Measurements from ENCODE around the gene ART1. TPM values are rescaled to one million over a fixed set of nuclear protein-coding genes. Genes with fewer than 3 reads are reported as not detected.

The ART1 gene
- total RNA-seq, 1 donor from 2014 or later: 5.6 TPM

DNA sequence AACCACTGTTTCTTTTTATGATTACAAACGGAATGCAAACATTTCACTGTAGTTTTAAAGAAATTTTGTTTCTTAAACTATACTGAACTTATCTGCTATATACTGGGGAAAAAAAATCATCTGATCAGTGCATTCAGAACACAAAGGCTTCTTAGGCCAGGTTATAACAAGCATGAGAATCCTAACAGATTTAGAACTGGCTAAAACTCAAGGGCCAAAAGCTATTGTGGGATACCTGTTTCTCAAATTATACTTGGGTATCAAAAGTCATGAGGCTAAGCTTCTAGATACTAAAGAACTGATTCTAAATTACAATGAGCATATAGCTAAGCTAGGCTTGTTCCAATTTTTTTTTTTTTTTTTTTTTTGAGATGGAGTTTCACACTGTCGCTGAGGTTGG lies 56.0 kb downstream of the ART1 start:
- no peak for DNase-seq (ENCODE audit: low spot score in 2 of 2)
- TF ChIP-seq, protein P1, sequence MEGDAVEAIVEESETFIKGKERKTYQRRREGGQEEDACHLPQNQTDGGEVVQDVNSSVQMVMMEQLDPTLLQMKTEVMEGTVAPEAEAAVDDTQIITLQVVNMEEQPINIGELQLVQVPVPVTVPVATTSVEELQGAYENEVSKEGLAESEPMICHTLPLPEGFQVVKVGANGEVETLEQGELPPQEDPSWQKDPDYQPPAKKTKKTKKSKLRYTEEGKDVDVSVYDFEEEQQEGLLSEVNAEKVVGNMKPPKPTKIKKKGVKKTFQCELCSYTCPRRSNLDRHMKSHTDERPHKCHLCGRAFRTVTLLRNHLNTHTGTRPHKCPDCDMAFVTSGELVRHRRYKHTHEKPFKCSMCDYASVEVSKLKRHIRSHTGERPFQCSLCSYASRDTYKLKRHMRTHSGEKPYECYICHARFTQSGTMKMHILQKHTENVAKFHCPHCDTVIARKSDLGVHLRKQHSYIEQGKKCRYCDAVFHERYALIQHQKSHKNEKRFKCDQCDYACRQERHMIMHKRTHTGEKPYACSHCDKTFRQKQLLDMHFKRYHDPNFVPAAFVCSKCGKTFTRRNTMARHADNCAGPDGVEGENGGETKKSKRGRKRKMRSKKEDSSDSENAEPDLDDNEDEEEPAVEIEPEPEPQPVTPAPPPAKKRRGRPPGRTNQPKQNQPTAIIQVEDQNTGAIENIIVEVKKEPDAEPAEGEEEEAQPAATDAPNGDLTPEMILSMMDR (IDR thresholded peaks at IDR 0.05): no peak
- H3K36me3 ChIP-seq: peaks cover 74 to 89% of the 10 kb centered on the region in 2 donors
- intact Hi-C loops (cut with DNase I): no loop called here
- no peaks in the 10 kb centered on the region for H3K9me3 ChIP-seq
- H3K4me1 ChIP-seq: no peaks in the 10 kb centered on the region
- H3K4me3 ChIP-seq: no peak overlapping the region
- no peak overlapping the region for H3K27ac ChIP-seq
- no peaks in the 10 kb centered on the region for H3K27me3 ChIP-seq

DNA sequence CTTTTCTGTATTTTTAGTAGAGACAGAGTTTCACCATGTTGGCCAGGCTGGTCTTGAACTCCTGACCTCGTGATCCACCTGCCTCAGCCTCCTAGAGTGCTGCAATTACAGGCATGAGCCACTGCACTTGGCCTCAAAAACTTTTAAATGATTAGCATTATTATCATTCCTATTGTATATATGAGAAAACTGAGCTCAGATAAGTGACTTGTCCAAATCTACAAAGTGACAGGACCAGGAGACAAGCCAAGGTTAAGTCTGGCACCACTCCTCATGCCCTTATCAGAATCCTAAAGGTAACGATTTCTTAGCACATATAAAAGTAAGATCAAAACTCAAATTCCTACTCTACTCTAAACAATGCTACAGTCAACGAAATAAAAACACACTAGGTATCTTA lies 58.5 kb downstream of the ART1 start:
- intact Hi-C loops (cut with DNase I): no loop called here
- TF ChIP-seq, protein P1 (IDR thresholded peaks at IDR 0.05): no peak
- H3K36me3 ChIP-seq: peaks cover 63 to 73% of the 10 kb centered on the region in 2 donors

GRCh38 chr11:3707176-3707575 lies 62.2 kb downstream of the ART1 start:
- Histone ChIP-seq H3K4me3 (no peak overlapping the region), H3K27ac (no peak overlapping the region), H3K4me1 (no peaks in the 10 kb centered on the region), H3K27me3 (no peaks in the 10 kb centered on the region), H3K36me3 (peaks cover 46 to 57% of the 10 kb centered on the region in 2 donors), H3K9me3 (no peaks in the 10 kb centered on the region)
- DNase-seq (ENCODE audit: low spot score in 2 of 2): no peak
- intact Hi-C loops (cut with DNase I): no loop called here
- TF ChIP-seq, protein P1 (IDR thresholded peaks at IDR 0.05): no peak

More for the DNA sequence above, 58.5 kb downstream of the ART1 start:
- no peaks in the 10 kb centered on the region for H3K9me3 ChIP-seq
- H3K27ac ChIP-seq: no peak overlapping the region
- no peak overlapping the region for H3K4me3 ChIP-seq
- no peaks in the 10 kb centered on the region for H3K27me3 ChIP-seq
- DNase-seq (ENCODE audit: low spot score in 2 of 2): no peak
- H3K4me1 ChIP-seq: no peaks in the 10 kb centered on the region

GRCh38 chr11:3709977-3710376 lies 65.0 kb downstream of the ART1 start:
- Histone ChIP-seq H3K36me3 (peaks cover 47 to 60% of the 10 kb centered on the region in 2 donors), H3K27me3 (no peaks in the 10 kb centered on the region), H3K9me3 (no peaks in the 10 kb centered on the region), H3K4me1 (no peaks in the 10 kb centered on the region), H3K27ac (no peak overlapping the region), H3K4me3 (no peak overlapping the region)
- intact Hi-C loops (cut with DNase I): no loop called here
- no peak for DNase-seq (ENCODE audit: low spot score in 2 of 2)
- TF ChIP-seq, protein P1 (IDR thresholded peaks at IDR 0.05): no peak

GRCh38 chr11:3710485-3711259 lies 65.7 kb downstream of the ART1 start:
- intact Hi-C loops (cut with DNase I): no loop called here
- Histone ChIP-seq H3K4me1 (no peaks in the 10 kb centered on the region), H3K9me3 (no peaks in the 10 kb centered on the region), H3K27ac (no peak overlapping the region), H3K4me3 (no peak overlapping the region), H3K27me3 (no peaks in the 10 kb centered on the region), H3K36me3 (peaks cover 45 to 60% of the 10 kb centered on the region in 2 donors)
- DNase-seq (ENCODE audit: low spot score in 2 of 2): no peak
- TF ChIP-seq, protein P1 (IDR thresholded peaks at IDR 0.05): no peak
